ENCODE measurements around the gene STK38L.
"Not testable (repeated sequence)": the region's sequence is repeated elsewhere in the genome, so short reads cannot be mapped to it uniquely, and the experiment has no call there.

STK38L gene

GRCh38 chr12:27226407-27226929 lies 17.6 kb upstream of the STK38L start:
- no peak for DNase-seq (ENCODE audit: extremely low read depth in 1 of 2, low read depth in 1 of 2)

GRCh38 chr12:27229367-27229766 lies 14.7 kb upstream of the STK38L start:
- DNase-seq (ENCODE audit: extremely low read depth in 1 of 2, low read depth in 1 of 2): no peak

- DNase-seq (ENCODE audit: extremely low read depth in 1 of 2, low read depth in 1 of 2): not testable (repeated sequence)
These were observed 12.7 kb upstream of the STK38L start for GRCh38 chr12:27231374-27231773.

DNA sequence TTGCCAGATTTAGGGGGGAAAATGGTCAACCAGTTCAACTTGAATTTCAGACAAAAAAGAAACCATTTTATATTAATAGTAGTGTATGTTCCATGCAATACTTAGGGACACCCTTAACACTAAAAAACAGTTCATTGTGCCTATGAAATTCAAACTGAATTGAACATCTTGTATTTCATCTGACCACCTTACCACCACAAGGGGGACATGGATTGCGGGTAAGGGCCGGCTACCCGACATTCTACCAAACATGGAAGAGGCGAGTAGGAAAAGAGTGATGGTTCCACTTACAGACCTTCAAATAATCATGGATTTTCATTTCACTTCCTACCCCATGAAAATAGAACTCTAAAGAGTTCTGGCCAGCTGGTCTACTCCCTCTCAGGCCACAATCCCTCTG lies 10.3 kb upstream of the STK38L start:
- DNase-seq (ENCODE audit: extremely low read depth in 1 of 2, low read depth in 1 of 2): no peak

DNA sequence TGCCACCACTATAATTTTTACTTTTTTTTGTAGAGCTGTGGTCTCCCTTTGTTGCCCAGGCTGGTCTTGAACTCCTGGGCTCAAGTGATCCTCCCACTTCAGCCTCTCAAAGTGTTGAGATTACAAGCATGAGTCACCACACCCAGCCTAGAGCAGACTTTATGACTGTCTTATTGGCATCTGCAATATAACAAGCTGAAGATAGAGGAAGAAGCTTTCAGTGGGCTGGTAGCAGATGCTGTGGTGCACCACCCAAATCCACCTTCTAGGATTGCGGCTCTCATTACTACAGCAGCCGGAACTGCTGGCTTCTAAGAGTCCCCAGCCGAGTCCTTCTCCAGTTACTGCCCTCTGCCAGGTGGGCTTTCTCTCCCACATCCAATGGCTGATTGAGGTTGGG lies 7.6 kb upstream of the STK38L start:
- no peak for DNase-seq (ENCODE audit: extremely low read depth in 1 of 2, low read depth in 1 of 2)

DNA sequence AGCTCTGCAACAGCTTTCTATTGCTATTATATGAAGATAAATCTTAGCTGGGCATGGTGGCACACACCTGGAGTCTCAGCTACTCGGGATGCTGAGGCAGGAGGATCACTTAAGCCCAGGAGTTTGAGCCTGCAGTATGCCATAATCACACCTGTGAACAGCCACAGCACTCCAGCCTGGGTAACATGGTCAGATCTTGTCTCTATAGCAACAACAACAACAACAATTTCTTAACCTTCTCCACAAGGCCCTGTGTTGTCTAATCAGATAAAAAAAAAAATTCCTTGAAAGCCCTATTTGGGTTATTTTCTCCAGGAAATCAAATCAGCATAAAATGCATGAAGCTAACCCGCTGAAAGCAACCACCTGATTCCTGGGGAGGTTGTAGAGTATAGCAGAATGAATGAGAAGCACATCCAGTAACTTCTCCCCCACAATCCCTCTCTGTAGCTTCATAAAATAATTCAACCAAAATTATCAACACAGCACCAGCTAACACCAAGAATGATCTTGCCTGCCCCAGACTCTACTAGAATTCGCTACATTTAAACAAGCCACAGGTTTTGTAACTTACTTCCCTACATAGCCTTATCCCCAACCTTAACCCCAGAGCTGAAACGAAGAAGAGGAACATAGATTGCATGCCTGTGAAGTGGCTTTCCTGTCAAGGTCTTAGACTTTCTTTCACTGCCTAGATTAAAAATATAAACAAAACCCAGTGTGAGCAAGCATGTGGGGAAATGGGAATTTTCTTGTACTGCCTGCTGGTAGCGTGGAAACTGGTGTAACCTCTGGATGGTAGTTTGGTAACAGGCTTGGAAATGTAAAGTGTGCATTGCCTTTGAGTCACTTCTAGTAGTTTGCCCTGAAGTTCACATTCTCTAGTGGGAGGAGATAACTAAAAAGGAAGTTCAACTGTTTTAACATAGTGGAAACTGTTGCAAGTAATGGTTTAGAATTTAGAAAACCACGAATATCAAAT lies 6.0 kb upstream of the STK38L start:
- DNase-seq (ENCODE audit: extremely low read depth in 1 of 2, low read depth in 1 of 2): no peak

- DNase-seq (ENCODE audit: extremely low read depth in 1 of 2, low read depth in 1 of 2): no peak
These were observed 1.1 kb upstream of the STK38L start for GRCh38 chr12:27243006-27243405.

- no peak for DNase-seq (ENCODE audit: extremely low read depth in 1 of 2, low read depth in 1 of 2)
These were observed 803 bp downstream of the STK38L start for GRCh38 chr12:27244689-27245488.

DNA sequence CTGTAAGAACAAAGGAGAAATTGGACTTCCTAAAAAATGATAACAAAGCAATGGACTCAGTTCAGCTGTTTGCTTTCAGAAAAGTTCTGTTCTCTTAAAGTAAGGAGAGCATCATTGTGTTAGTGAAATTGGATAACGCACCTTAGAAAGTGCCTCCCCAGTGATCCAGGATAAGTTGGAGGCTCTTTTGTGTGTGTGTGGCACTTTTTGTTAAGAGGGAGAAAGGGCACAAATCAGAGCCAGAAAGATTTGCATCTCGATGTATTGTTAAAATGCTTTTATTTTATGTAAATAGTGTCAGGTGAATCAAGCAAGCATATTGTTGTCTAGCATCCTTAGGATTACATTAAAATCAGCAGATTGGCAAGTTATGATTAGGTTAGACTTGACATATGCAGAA lies 2.1 kb downstream of the STK38L start:
- no peak for DNase-seq (ENCODE audit: extremely low read depth in 1 of 2, low read depth in 1 of 2)

GRCh38 chr12:27246774-27247173 lies 2.7 kb downstream of the STK38L start:
- no peak for DNase-seq (ENCODE audit: extremely low read depth in 1 of 2, low read depth in 1 of 2)

DNA sequence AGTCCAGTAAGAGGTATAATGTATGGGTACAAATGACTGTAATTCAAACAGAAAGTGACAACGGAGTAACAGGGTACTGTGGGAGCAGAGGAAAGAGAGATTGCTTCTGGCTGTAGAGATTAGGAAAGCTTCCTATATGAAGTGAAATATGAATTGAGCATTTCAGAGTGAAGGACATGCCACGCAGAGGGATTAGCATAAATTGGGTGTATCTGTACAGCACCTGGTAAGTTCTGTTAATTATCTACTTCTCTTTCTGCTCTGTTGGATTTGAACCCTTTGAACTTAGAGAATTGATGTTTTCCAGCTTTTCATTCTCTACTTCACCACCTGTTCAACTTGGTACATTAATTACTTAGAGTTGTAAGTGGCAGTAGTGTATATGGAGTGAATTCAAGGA lies 8.8 kb downstream of the STK38L start:
- DNase-seq (ENCODE audit: extremely low read depth in 1 of 2, low read depth in 1 of 2): no peak

DNA sequence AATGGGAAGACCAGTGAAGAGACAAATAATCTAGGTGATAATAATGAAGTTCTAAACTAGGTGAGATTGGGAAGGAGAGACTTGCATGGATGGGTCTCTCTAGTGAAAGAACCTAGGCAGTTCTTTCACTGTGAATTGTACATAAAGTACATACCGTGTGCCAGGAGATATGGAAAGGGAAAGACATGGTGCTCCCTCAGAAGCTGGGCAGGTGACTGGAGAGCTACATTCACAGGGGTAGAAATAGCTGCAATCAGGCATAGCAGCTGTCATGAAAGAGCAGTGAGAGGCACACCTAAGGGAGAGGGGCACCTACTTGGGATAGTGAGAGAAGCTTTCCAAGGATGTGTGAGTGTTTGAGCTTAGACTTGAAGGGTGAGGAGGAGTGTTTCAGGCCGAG lies 9.3 kb downstream of the STK38L start:
- no peak for DNase-seq (ENCODE audit: extremely low read depth in 1 of 2, low read depth in 1 of 2)

DNA sequence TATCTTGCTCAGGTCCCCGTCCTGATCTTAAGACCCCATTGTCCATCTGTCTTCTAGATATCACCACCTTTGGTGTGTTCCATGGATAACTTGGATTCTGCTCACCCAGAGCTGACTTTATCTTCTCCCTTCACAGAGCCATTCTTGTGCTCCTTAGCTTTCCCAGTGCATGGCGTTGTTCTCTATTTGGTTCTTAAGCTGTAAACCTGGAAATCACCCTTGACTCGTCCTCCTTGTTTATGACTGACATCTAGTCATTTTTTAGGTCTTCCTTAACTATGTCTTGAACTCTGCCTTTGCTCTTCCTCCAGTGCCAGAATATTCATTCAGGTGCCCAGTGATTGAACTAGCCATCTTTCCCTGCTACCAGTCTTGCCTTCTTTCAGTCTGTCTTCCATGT lies 11.7 kb downstream of the STK38L start:
- no peak for DNase-seq (ENCODE audit: extremely low read depth in 1 of 2, low read depth in 1 of 2)

- no peak for DNase-seq (ENCODE audit: extremely low read depth in 1 of 2, low read depth in 1 of 2)
These were observed 13.2 kb downstream of the STK38L start for GRCh38 chr12:27257104-27257843.

DNA sequence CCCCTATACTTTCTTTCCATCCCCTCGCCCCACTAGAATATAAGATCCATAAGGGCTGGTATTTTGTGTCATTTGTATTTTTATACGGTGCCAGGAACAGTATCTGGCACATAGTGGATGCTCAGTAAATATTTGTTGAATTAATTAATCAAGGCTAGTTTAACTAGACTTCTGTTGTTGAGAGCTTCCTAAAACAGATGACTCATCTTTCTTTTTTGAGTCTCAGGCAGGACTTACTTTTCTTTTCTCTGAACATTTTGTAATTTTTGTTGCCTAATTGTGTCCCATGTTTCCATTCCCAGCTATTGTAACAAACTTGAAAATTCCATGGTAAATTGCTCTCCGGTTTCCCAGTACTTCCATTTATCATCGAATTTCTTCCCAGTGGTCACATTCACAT lies 16.7 kb downstream of the STK38L start:
- DNase-seq (ENCODE audit: extremely low read depth in 1 of 2, low read depth in 1 of 2): no peak

DNA sequence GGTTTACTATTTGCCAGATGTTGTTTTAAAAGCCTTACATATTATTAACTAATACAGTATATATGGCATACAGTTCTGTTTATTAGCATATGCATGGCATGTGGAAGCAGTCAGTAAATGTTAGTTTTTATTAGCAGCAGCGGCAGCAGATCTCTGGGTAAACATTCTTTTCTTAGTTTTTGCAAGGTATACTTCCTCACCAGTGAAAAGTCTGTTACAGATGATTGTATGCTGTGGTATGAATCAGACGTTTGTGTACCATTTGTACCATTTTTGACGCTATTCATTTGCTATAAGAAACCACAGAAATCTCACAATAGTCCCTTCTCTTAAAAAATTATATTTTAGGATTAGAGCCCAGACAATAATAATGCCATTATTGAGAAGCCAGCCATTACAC lies 17.8 kb downstream of the STK38L start:
- DNase-seq (ENCODE audit: extremely low read depth in 1 of 2, low read depth in 1 of 2): no peak

DNA sequence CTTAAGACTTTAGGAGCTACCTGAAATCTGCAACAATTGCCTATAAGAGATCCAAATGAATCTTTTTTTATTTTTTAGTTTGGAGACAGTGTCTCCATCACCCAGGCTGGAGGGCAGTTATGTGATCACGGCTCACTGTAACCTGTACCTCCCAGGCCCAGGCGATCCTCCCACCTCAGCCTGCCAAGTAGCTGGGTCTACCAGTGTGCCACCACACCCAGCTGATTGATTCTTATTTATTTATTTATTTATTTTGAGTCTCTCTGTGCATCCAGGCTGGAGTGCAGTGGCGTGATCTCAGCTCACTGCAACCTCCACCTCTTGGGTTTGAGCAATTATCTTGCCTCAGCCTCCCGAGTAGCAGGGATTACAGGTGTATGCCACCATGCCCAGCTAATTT lies 26.1 kb downstream of the STK38L start:
- no peak for DNase-seq (ENCODE audit: extremely low read depth in 1 of 2, low read depth in 1 of 2)

DNA sequence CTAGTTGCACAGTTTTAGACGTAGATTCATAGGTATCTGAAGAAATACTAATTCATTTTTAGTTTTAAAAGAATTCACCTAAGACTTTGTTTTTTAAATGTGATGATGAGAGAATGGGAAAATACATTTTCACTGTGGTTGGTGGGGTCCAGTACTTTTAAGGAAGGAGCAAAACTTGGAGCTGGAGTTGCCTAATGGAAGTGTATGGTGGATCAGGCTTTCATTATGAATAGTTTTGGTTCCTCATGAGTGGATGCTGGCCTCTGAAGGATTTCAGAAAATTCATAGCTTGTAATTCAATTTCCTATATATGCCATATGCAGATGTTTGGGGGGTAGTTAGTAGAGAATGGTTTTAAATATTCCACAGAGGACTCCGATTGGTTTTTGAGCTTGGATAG lies 27.1 kb downstream of the STK38L start:
- DNase-seq (ENCODE audit: extremely low read depth in 1 of 2, low read depth in 1 of 2): no peak

DNA sequence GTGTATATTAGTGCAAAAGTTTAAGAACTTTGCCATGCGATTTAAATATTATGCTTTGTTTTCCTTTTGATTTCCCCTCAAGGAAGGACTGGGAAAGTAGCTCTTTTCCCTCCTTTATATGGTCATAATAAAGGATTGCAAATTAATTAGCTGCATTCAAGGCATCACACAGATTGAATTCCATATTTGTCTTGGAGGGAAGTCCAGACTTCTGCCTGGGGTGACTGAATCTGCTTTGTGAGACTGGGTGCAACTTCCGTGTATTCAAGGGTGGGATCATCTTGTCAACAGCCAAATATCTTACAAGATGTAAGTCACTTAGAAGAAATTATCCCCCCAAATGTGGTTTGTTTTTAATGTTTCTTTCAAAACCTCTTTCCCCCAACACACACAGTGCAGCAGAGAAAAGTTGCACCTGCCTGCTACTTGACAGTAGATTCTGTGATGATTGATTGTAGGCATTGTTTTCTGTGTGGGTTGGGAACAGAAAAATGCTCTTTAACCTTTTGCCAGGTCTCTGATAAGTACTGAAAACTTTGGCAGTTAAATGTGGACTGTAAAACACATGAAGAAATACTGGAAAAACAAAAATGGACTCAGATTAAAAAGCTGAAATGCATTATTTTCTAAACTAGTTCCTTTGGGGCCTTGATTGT lies 28.4 kb downstream of the STK38L start:
- DNase-seq (ENCODE audit: extremely low read depth in 1 of 2, low read depth in 1 of 2): no peak

- no peak for DNase-seq (ENCODE audit: extremely low read depth in 1 of 2, low read depth in 1 of 2)
These were observed 29.0 kb downstream of the STK38L start for GRCh38 chr12:27273114-27273513.

DNA sequence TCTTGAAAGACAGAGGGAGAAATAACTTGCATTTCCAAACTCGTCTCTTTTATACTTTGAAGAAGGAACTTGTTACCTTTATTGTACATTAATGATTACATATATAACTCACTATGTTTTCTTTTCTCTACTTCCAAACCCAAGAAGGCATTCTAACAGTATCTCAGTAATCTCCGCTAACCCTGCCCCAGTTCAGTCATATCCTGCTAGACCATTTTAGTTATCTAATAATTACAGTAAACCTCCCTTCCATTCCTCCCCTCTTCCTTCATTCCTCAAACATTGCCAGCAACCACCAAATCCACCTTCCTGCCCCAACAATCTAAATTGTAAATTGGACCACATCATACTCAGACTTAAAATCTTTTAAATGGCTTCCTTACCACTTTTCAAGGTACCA lies 30.6 kb downstream of the STK38L start:
- DNase-seq (ENCODE audit: extremely low read depth in 1 of 2, low read depth in 1 of 2): no peak

Measured in activated CD8-positive, alpha-beta memory T cell treated with anti-CD3 and anti-CD28 coated beads for 1 hour (primary cell).